Activated CD4-positive, alpha-beta T cell treated with anti-CD3 and anti-CD28 coated beads, Interleukin-2, amount 10 ng/mL, durations not matched to agents 24 days and 14 days (primary cell): Measurements from ENCODE around the gene KCNN3. TPM values are rescaled to one million over a fixed set of nuclear protein-coding genes. Genes with fewer than 3 reads are reported as not detected.
A peak's percentile ranks its signal among the peaks of the same experiment; 100 is the strongest.

Experiments used
- DNase-seq: peaks from one replicate; pipeline ENCODE4 v3.0.0; 2022
- H3K27ac Mint-ChIP-seq: one replicate; pipeline ENCODE4 v1.8.0; 2022; ENCODE audit warnings: mild to moderate bottlenecking, mixed read lengths
- H3K27me3 Mint-ChIP-seq: one replicate; pipeline ENCODE4 v1.8.0; 2022; ENCODE audit warnings: mixed read lengths
- H3K36me3 Mint-ChIP-seq: one replicate; pipeline ENCODE4 v1.8.0; 2022; ENCODE audit warnings: low read depth, mild to moderate bottlenecking, mixed read lengths
- H3K4me1 Mint-ChIP-seq: one replicate; pipeline ENCODE4 v1.8.0; 2021; ENCODE audit warnings: mixed read lengths
- H3K4me3 Mint-ChIP-seq: one replicate; pipeline ENCODE4 v1.8.0; 2022; ENCODE audit warnings: mild to moderate bottlenecking, moderate library complexity, mixed read lengths
- H3K9me3 Mint-ChIP-seq: one replicate; pipeline ENCODE4 v1.8.0; 2021; ENCODE audit warnings: mixed read lengths
- intact Hi-C: fragments of 100-400 bp; cut with micrococcal nuclease; formaldehyde crosslinking; loops from one replicate; pipeline ENCODE4 v1.15.1; 2023
- total RNA-seq: library from RNA; stranded (reverse); gene quantifications from 2 replicates; pipeline ENCODE4 v1.2.3, GENCODE V29; 2022

Gene KCNN3
- total RNA-seq, 1 donor from 2014 or later, result 0.35 TPM

DNA sequence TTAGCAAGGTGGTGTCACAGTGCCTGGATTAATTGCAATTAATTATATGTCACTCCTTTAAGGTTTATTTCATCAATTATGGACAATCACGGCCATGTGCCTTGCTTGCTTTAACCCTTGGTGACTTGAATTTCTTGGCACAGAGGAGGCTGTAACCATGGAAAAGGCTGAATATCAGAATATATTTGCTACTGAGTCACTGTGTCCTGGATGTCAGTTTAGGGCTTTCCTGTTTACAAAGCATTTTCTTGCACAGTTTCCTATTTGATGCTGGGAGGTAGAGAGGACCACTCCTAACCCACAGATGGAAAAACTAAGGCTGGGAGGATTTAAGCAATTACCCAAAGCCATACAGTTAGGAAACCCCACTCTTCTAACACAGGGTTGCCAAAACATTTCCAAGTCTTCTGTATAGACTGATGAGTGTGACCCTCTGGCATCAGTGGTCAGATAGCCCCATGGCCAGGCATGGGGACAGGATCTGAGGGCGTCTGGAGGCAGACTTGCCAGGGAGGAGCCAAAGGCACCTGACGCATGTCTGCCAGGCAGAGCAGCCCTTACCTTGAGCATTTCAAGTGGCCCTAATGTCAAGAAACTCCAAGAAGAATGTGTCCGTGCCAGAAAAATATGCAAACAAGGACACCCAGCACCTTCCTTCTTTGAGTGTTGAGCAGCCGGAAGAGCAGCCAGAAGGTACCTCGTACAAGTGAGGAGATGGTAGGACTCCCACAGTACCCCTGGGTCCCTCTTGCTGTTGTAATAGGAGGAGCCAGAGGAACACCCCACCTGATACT, 34.4 kb downstream of the KCNN3 start:
- Mint-ChIP-seq H3K4me3 (no peak overlapping the region), H3K4me1 (peaks cover 8% of the 10 kb centered on the region), H3K36me3 (no peaks in the 10 kb centered on the region), H3K27ac (no peak overlapping the region), H3K27me3 (peaks cover 9% of the 10 kb centered on the region), H3K9me3 (no peaks in the 10 kb centered on the region)
- intact Hi-C loops, result no loop called here
- no peak for DNase-seq

DNA sequence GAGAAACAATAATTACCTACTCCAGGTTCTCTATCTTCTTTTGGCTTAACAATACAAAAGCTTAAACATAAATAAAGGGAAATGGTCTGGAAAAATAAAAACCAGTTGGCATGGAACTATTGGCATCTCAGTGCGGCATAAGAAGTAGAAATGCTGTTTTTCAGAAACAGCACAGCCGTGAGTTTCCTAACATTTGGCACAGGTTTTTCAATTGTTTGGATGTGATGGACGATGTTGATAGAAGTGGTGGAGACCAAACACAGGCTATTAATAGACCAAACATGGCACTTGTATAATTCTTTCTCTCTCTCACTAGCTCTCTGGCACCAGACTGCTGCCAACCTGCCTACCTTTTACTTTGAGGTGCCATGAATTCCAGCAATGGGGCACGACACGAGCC, 36.2 kb downstream of the KCNN3 start:
- no peak overlapping the region for H3K4me3 Mint-ChIP-seq
- peaks cover 4% of the 10 kb centered on the region for H3K4me1 Mint-ChIP-seq
- no peak for DNase-seq
- no peaks in the 10 kb centered on the region for H3K9me3 Mint-ChIP-seq
- intact Hi-C loops, result no loop called here
- H3K27me3 Mint-ChIP-seq, result peaks cover 9% of the 10 kb centered on the region
- no peak overlapping the region for H3K27ac Mint-ChIP-seq
- no peaks in the 10 kb centered on the region for H3K36me3 Mint-ChIP-seq

- peaks cover 9% of the 10 kb centered on the region for H3K27me3 Mint-ChIP-seq
- H3K4me3 Mint-ChIP-seq, result no peak overlapping the region
- no peak overlapping the region for H3K27ac Mint-ChIP-seq
- peaks cover 4% of the 10 kb centered on the region for H3K4me1 Mint-ChIP-seq
- H3K36me3 Mint-ChIP-seq, result no peaks in the 10 kb centered on the region
- intact Hi-C loops, result no loop called here
- DNase-seq, result no peak
- H3K9me3 Mint-ChIP-seq, result no peaks in the 10 kb centered on the region
Observed at GRCh38 chr1:154833209-154833608, 36.9 kb downstream of the KCNN3 start.

- Mint-ChIP-seq H3K27me3 (peaks cover 9% of the 10 kb centered on the region), H3K27ac (no peak overlapping the region), H3K4me1 (peaks cover 4% of the 10 kb centered on the region), H3K4me3 (no peak overlapping the region), H3K36me3 (no peaks in the 10 kb centered on the region), H3K9me3 (no peaks in the 10 kb centered on the region)
- intact Hi-C loops, result no loop called here
- DNase-seq, result no peak
Observed at GRCh38 chr1:154832384-154832783, 37.7 kb downstream of the KCNN3 start.

- peaks cover 4% of the 10 kb centered on the region for H3K4me1 Mint-ChIP-seq
- no peaks in the 10 kb centered on the region for H3K36me3 Mint-ChIP-seq
- no peaks in the 10 kb centered on the region for H3K9me3 Mint-ChIP-seq
- no peak overlapping the region for H3K4me3 Mint-ChIP-seq
- H3K27ac Mint-ChIP-seq, result no peak overlapping the region
- peaks cover 8% of the 10 kb centered on the region for H3K27me3 Mint-ChIP-seq
- DNase-seq, result no peak
- intact Hi-C loops, result no loop called here
Observed at GRCh38 chr1:154831462-154831861, 38.6 kb downstream of the KCNN3 start.

- intact Hi-C loops, result no loop called here
- Mint-ChIP-seq H3K4me3 (no peak overlapping the region), H3K27ac (no peak overlapping the region)
Observed at GRCh38 chr1:154829062-154829461, 41.0 kb downstream of the KCNN3 start.

DNA sequence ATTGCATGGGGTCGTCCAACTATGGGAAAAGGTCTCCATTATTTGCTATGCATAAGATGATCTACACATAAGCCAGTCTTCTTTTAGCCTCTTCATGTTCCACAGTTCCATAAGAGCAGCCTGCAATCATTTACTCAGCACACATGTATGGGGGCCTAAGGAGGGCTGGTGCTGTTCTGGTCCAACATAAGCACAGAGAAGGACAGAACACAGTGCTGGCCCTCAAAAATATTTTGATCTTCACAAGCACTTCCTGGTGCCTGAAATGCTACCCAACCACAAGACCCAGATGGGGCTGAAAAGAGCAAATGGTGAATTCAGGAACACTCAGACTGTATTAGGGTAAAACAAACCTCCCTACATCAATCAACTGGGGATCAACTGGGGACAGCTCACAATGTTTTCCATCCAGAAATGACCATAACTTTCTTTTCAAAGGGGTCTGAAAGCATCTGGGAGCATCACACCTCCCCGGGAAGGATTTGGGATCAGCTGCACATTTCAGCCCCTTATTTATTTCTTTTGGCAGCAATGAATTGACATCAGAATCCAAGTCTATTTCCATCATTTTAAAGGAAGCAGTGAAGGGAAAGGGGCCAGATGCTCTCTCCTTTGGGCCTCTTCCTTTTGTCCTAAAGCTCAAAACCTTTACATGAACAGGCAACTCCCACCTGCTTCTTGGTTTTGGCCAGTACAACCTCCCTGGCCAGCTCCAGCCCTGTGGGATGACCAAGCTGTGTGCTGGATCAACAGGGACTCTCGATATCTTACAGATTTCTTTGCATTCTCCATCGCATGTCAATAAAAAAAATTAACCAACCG, 45.7 kb downstream of the KCNN3 start:
- no peak overlapping the region for H3K27ac Mint-ChIP-seq
- no peak overlapping the region for H3K4me3 Mint-ChIP-seq
- intact Hi-C loops, result no loop called here
- no peak for DNase-seq
- H3K4me1 Mint-ChIP-seq, result no peaks in the 10 kb centered on the region
- H3K9me3 Mint-ChIP-seq, result no peaks in the 10 kb centered on the region
- H3K27me3 Mint-ChIP-seq, result peaks cover 5% of the 10 kb centered on the region
- H3K36me3 Mint-ChIP-seq, result no peaks in the 10 kb centered on the region

More at GRCh38 chr1:154829062-154829461, 41.0 kb downstream of the KCNN3 start:
- peaks cover 4% of the 10 kb centered on the region for H3K4me1 Mint-ChIP-seq
- H3K27me3 Mint-ChIP-seq, result peaks cover 6% of the 10 kb centered on the region
- H3K9me3 Mint-ChIP-seq, result no peaks in the 10 kb centered on the region
- no peaks in the 10 kb centered on the region for H3K36me3 Mint-ChIP-seq
- no peak for DNase-seq

GRCh38 chr1:154822717-154823116, 47.4 kb downstream of the KCNN3 start:
- no peaks in the 10 kb centered on the region for H3K4me1 Mint-ChIP-seq
- no peak overlapping the region for H3K4me3 Mint-ChIP-seq
- H3K36me3 Mint-ChIP-seq, result no peaks in the 10 kb centered on the region
- no peak overlapping the region for H3K27ac Mint-ChIP-seq
- no peak for DNase-seq
- intact Hi-C loops, result no loop called here
- H3K9me3 Mint-ChIP-seq, result no peaks in the 10 kb centered on the region
- peaks cover 5% of the 10 kb centered on the region for H3K27me3 Mint-ChIP-seq

DNA sequence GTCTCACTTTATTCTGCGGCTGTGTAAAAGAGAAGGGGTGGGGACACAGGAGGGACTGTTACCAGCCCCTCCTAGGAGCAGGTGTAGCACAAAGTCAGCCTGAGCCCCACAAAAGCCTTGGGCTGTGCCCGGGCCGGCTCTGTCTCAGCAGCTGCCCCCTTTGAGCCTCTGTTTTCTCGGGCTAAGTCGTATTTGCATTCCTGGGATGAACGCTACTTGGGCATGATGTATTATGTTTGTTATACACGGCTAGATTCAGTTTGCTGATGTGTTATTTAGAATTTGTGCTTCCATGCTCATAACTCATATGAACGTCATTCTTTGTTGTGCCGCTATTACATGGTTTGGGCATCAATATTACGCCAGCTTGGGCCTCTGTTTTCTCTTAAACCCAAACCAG, 47.8 kb downstream of the KCNN3 start:
- Mint-ChIP-seq H3K36me3 (no peaks in the 10 kb centered on the region), H3K27ac (no peak overlapping the region)
- intact Hi-C loops, result no loop called here

DNA sequence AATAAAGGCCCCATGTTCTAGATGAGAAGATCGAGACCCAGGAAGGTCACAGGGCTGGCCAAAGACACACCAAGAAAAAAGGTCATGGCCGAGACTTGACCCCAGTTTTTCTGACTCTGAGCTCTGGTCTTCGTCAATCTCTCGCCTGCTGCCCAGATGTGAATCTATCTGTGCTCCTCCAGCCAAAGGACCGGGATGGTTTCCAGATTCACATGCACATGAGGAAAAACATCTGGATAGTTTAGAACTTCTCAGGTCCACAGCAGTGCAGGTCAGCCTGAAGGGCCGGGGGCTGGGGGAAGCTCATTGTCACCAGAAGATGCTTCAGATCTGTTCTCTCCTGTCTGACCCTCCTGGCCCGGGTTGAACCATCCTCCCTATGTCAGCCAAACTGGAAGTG, 49.0 kb downstream of the KCNN3 start:
- H3K27me3 Mint-ChIP-seq, result no peaks in the 10 kb centered on the region
- no peak overlapping the region for H3K4me3 Mint-ChIP-seq

More for the DNA sequence above, 47.8 kb downstream of the KCNN3 start:
- Mint-ChIP-seq H3K9me3 (no peaks in the 10 kb centered on the region), H3K27me3 (peaks cover 3% of the 10 kb centered on the region), H3K4me1 (no peaks in the 10 kb centered on the region), H3K4me3 (no peak overlapping the region)
- no peak for DNase-seq

DNA sequence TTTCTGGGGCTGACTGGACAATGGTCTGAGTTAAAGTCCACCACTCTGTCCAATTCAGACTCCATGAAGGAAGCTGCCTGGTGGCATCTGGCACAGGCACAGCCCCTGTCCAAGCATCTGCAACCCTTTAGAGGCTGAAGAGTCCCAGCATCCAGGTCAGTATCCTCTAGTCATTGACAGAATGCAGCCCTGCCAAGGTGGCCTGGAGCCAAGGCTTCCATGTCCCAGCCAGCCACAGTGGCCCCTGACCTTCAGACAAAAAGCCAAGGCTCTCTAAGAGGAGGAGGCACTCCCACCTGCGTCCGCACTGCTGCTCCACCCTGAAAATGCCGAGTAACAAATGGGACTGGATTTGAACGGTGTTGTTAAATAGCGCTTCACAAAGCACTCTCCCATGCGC, 49.4 kb downstream of the KCNN3 start:
- no peak for DNase-seq
- Mint-ChIP-seq H3K36me3 (no peaks in the 10 kb centered on the region), H3K4me3 (no peak overlapping the region), H3K4me1 (no peaks in the 10 kb centered on the region), H3K9me3 (no peaks in the 10 kb centered on the region), H3K27ac (no peak overlapping the region), H3K27me3 (no peaks in the 10 kb centered on the region)
- intact Hi-C loops, result no loop called here

More for the DNA sequence above, 49.0 kb downstream of the KCNN3 start:
- Mint-ChIP-seq H3K4me1 (no peaks in the 10 kb centered on the region), H3K9me3 (no peaks in the 10 kb centered on the region), H3K27ac (no peak overlapping the region), H3K36me3 (no peaks in the 10 kb centered on the region)
- intact Hi-C loops, result no loop called here
- no peak for DNase-seq

DNA sequence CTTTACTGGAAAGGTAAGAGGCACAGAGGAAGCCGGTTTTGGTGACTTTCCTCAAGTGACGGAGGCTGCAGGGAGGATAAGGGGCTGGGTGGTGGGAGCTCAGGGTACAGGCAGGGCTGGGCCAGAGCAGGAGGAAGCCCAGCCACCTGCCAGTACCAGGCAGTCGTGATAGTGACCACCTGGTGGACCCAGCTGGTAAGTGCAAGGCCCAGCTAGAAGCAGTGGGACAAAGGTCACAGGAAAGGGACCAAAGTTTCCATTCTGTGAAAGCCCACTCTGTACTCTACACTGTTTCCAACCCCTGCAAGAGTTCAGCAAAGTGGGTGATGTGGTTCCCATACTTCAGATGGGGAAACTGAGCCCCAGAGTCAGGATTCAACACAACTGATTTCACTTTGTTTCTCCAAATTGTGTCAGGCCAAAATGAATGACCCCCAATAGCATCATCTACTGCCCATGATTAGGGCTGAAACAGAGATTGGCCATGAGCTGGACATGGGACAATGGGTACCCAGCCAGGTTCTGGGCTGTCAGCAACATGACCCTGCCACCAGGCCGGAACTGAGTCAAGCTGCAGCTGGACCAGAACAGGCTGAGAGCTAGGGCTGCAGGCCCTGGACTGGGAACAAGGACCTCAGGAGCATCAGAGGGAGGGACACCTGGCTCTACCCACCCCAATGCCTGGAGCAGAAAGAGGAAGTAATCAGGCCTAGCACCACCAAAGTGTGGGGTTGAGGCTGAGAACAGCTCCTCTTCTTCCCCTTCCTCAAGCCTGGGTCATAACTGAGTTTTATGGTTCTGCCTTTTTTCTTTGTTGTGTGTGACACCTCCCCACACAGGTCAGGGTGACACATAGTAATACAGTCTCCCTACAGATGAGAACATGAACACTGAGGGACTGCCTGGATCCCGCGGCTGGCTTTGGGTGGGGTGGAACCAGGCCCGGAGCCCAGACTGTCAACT, 50.2 kb downstream of the KCNN3 start:
- intact Hi-C loops, result no loop called here
- H3K4me1 Mint-ChIP-seq, result no peaks in the 10 kb centered on the region
- H3K27me3 Mint-ChIP-seq, result no peaks in the 10 kb centered on the region
- H3K27ac Mint-ChIP-seq, result no peak overlapping the region
- peak; percentile 71 for DNase-seq
- H3K4me3 Mint-ChIP-seq, result no peak overlapping the region
- no peaks in the 10 kb centered on the region for H3K36me3 Mint-ChIP-seq
- H3K9me3 Mint-ChIP-seq, result no peaks in the 10 kb centered on the region

DNA sequence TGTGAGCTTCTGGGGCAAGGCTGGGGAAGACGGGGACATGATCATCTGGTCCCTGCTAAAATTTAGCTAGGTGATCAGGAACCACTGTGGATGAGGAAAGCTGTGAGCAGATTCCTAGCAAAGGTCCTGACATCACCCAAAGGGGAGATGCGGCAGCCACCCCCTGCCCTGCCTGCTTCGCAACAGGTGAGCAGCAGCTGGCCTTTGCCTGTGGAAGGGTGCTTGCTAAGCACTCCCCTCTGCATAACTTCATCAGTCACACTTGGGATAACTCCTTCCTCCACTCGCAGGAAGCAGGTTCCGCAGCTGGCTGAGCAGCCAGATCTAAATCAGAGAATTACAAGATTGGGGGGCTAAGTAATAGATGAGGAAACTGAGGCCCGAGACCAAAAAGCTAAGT, 51.2 kb downstream of the KCNN3 start:
- intact Hi-C loops, result no loop called here
- H3K4me1 Mint-ChIP-seq, result no peaks in the 10 kb centered on the region

More for the DNA sequence above, 51.2 kb downstream of the KCNN3 start:
- DNase-seq, result no peak
- Mint-ChIP-seq H3K36me3 (no peaks in the 10 kb centered on the region), H3K27ac (no peak overlapping the region), H3K27me3 (no peaks in the 10 kb centered on the region), H3K9me3 (no peaks in the 10 kb centered on the region), H3K4me3 (no peak overlapping the region)
